Spleen (tissue), 11 donors: Measurements from ENCODE around the gene TTLL9. TPM values are rescaled to one million over a fixed set of nuclear protein-coding genes. Genes with fewer than 3 reads are reported as not detected.

ENCODE experiments used
- DNase-seq: peaks from one replicate; pipeline ENCODE4 v3.0.0-alpha.2; 2020
- H3K27ac ChIP-seq, 8 donors: fragments of 200-600 bp; sonication (generic) in 7 of 8; 1 replicate in 4 of 8; 2 replicates in 4 of 8; pipeline versions ENCODE4 v1.5.0 to v1.8.0; 2016 to 2021; ENCODE audit warnings: inconsistent platforms in 4 of 8, mild to moderate bottlenecking in 4 of 8, moderate library complexity in 1 of 8
- H3K27me3 ChIP-seq, 7 donors: fragments of 200-600 bp; sonication (generic) in 6 of 7; replicated peaks in 1 of 7; 1 replicate in 4 of 7; 2 replicates in 3 of 7; pipeline versions ENCODE4 v1.5.0 to v1.8.0; 2016 to 2021; ENCODE audit warnings: inconsistent platforms in 3 of 7, mild to moderate bottlenecking in 1 of 7
- H3K36me3 ChIP-seq, 6 donors: fragments of 200-600 bp; sonication (generic) in 5 of 6; 1 replicate in 4 of 6; 2 replicates in 2 of 6; pipeline versions ENCODE4 v1.5.0 to v1.8.0; 2016 to 2021; ENCODE audit warnings: inconsistent platforms in 2 of 6
- H3K4me1 ChIP-seq, 6 donors: fragments of 200-600 bp; sonication (generic) in 5 of 6; 1 replicate in 3 of 6; 2 replicates in 3 of 6; pipeline versions ENCODE4 v1.5.0 to v1.8.0; 2016 to 2021; ENCODE audit warnings: inconsistent platforms in 3 of 6
- H3K4me3 ChIP-seq, 8 donors: fragments of 200-600 bp; sonication (generic) in 7 of 8; 1 replicate in 4 of 8; 2 replicates in 4 of 8; pipeline versions ENCODE4 v1.5.0 to v1.8.0; 2016 to 2021; ENCODE audit warnings: inconsistent platforms in 4 of 8, mild to moderate bottlenecking in 4 of 8, moderate library complexity in 2 of 8
- H3K9me3 ChIP-seq, 8 donors: fragments of 200-600 bp; sonication (generic) in 7 of 8; 1 replicate in 4 of 8; 2 replicates in 4 of 8; pipeline versions ENCODE4 v1.5.0 to v1.8.0; 2016 to 2021; ENCODE audit warnings: inconsistent platforms in 4 of 8
- POLR2A ChIP-seq, 3 donors: fragments of 450-650 bp; IDR thresholded peaks; one replicate each; pipeline ENCODE4 v1.5.1; 2017; ENCODE audit warnings: antibody characterized with exemption in 3 of 3, mild to moderate bottlenecking in 1 of 3
- POLR2AphosphoS5 ChIP-seq, 3 donors: sonication (generic); formaldehyde crosslinking; IDR thresholded peaks; one replicate each; pipeline ENCODE4 v1.5.1; 2017; ENCODE audit warnings: antibody characterized with exemption in 3 of 3
- whole genome bisulfite sequencing, 5 donors: extraction: QIAGEN DNeasy Blood & Tissue Kit in 3 of 5; methylation state at CpG; one replicate each; pipeline versions ENCODE4 v1.1.5 to v1.1.7; 2013 to 2018; 5-methylcytosine and 5-hydroxymethylcytosine counted together
- intact Hi-C: fragments of 100-400 bp; cut with DNase I; formaldehyde crosslinking; loops from one replicate; pipeline ENCODE4 v1.15.0; 2023; ENCODE audit warnings: low total_unique reads
- polyA plus RNA-seq, 3 donors: library from polyadenylated mRNA; stranded (reverse); fragments of 200-250 nt; gene quantifications; one replicate each; pipeline ENCODE4 v1.2.1, GENCODE V29; 2013
- total RNA-seq, 7 donors: library from RNA; depleted of rRNA in 3 of 7; stranded (reverse); fragments of >200 nt in 3 of 7; fragmentation: NEBNext Ultra II Directional in 4 of 7; extraction: Animal tissue kit (Norgen Biotek cat#: 25700) in 4 of 7; gene quantifications; one replicate each; pipeline versions ENCODE4 v1.1.0 to v1.2.1, GENCODE V29; 2016 to 2021
- TF ChIP-seq, protein P1 (sequence below), 11 experiments: fragments of 200-600 bp in 7 of 11; fragments of 450-650 bp in 4 of 11; sonication (generic) in 4 of 11; IDR thresholded peaks in 8 of 11; conservative IDR thresholded peaks in 3 of 11; 1 replicate in 7 of 11; 2 replicates in 4 of 11; pipeline versions ENCODE4 v1.4.0 to v1.8.0; 2016 to 2021; ENCODE audit warnings: antibody characterized with exemption in 11 of 11, inconsistent platforms in 4 of 11, mild to moderate bottlenecking in 1 of 11
- donor health status: healthy with polysubstance abuse.
- donor health status: DM: no; HTN: no; CAD: no; lungs with moderate emphysema.
- donor health status: DM: no; HTN: no; CAD: no.
- donor health status: Bipolar disorder and iron deficiency.
- donor health status: healthy.
- donor health status: DM: no; HTN: no; CAD: no.
- donor health status: DM: yes; HTN: yes; CAD: no.

TTLL9 gene
- total and polyA plus RNA-seq, 10 donors, result 0.22 to 0.79 (median 0.33) TPM

DNA sequence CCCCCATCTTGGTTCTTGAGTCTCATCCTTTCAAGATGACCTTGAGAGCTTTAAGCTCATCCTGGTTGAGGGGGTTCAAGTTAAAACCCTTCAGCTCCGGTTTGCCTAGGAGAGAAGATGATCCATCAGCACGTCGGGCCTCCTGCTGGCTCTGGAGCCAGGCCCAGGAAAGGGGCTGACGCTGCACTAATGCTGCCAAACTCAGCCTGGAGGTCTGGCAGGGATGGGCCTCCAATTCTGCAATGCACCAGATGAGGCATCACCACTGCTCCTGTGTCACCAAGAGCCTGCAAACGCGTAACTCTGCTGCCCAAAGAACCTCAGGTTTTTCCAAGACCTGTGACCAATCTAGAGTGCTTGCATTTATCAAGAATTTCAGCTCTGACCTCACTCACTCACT lies 75.4 kb downstream of the TTLL9 start:
- Histone ChIP-seq H3K27ac (no peak overlapping the region), H3K4me1 (peaks cover 7 to 23% (median 16%) of the 10 kb centered on the region in 6 donors), H3K9me3 (peaks cover 0 to 7% (median 0%) of the 10 kb centered on the region in 8 donors), H3K4me3 (no peak overlapping the region), H3K27me3 (no peaks in the 10 kb centered on the region), H3K36me3 (peaks cover 8 to 86% (median 67%) of the 10 kb centered on the region in 6 donors)
- intact Hi-C loops, result no loop called here
- WGBS, 5 donors, result 70 to 90% (median 86%) methylated on average over 4 to 6 of the region's 6 CpGs
- TF ChIP-seq POLR2AphosphoS5 (IDR thresholded peaks at IDR 0.05) (no peak), POLR2A (IDR thresholded peaks at IDR 0.05) (no peak)
- TF ChIP-seq, protein P1, sequence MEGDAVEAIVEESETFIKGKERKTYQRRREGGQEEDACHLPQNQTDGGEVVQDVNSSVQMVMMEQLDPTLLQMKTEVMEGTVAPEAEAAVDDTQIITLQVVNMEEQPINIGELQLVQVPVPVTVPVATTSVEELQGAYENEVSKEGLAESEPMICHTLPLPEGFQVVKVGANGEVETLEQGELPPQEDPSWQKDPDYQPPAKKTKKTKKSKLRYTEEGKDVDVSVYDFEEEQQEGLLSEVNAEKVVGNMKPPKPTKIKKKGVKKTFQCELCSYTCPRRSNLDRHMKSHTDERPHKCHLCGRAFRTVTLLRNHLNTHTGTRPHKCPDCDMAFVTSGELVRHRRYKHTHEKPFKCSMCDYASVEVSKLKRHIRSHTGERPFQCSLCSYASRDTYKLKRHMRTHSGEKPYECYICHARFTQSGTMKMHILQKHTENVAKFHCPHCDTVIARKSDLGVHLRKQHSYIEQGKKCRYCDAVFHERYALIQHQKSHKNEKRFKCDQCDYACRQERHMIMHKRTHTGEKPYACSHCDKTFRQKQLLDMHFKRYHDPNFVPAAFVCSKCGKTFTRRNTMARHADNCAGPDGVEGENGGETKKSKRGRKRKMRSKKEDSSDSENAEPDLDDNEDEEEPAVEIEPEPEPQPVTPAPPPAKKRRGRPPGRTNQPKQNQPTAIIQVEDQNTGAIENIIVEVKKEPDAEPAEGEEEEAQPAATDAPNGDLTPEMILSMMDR (IDR thresholded peaks at IDR 0.05 in 8 of 11, conservative IDR thresholded peaks at IDR 0.05 in 3 of 11), result no peak
- DNase-seq, result no peak

DNA sequence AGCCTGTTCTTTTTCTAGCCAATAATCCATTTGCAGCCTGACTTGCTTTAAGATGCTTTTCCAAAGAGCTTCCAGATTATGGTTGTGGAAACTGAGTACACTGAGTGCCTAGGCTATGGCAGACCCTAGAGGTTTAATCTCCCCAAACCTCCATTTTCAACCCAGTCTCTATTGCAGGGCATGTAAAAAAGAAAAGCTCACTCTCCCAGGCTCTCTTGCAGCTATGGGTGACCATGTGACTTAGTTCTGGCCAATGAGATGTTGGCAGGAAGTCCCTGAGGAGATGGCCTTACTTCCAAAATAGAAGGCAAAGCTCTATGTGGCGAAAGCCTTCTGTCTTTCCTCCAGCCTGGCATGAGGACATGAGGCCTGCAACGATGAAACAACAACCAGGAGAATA lies 77.6 kb downstream of the TTLL9 start:
- no peaks in the 10 kb centered on the region for H3K27me3 ChIP-seq
- peaks cover 11 to 33% (median 25%) of the 10 kb centered on the region in 6 donors for H3K4me1 ChIP-seq
- DNase-seq, result no peak
- H3K9me3 ChIP-seq, result peaks cover 0 to 7% (median 0%) of the 10 kb centered on the region in 8 donors
- H3K4me3 ChIP-seq, result no peak overlapping the region
- H3K27ac ChIP-seq, result no peak overlapping the region
- peaks cover 8 to 73% (median 63%) of the 10 kb centered on the region in 6 donors for H3K36me3 ChIP-seq
- TF ChIP-seq, protein P1 (IDR thresholded peaks at IDR 0.05 in 8 of 11, conservative IDR thresholded peaks at IDR 0.05 in 3 of 11), result no peak
- TF ChIP-seq POLR2AphosphoS5 (IDR thresholded peaks at IDR 0.05) (no peak), POLR2A (IDR thresholded peaks at IDR 0.05) (no peak)
- intact Hi-C loops, result no loop called here
- 93 to 100% (median 98%) methylated on average over 2 of the region's 2 CpGs for WGBS, 5 donors

DNA sequence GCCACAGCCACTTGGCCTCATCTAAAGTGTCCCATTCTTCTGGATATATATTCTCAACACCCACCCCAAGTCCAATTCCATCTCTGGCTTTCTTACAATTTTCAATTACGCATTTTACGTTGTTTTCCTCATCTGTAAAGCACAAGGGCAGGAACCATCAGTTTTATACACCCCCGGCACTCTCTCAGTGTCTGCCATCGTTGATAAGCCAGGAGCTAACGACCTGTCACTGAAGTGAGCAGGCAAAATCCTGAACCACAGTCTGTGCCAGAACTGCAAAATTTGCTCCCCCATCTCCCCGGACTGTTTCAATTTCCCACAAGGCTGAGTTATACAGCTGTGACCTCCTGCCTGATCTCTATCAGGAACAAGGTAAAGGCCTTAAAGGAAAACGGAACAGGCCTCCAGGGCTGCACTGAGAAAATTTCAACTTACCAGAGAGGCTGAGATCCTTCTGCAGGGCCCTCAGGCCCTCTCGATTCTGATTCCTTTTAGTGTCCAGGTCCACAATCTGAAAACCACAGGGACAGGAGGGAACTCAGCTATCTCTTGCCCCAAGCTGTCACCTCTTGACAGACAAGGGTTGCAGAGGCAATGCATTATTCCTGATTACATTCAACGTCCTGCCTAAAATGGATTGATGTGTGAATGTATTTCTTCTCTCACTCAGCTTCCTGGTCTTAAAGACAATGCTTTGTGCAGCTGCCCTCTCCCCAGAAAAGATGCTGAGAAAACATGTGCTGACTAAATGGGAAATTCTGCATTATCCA lies 79.6 kb downstream of the TTLL9 start:
- Histone ChIP-seq H3K27ac (no peak overlapping the region), H3K27me3 (no peaks in the 10 kb centered on the region), H3K9me3 (peaks cover 0 to 7% (median 0%) of the 10 kb centered on the region in 8 donors), H3K36me3 (peaks cover 8 to 53% (median 47%) of the 10 kb centered on the region in 6 donors), H3K4me3 (peak overlapping the region in 1 of 8 donors; percentile 87), H3K4me1 (peaks cover 11 to 33% (median 25%) of the 10 kb centered on the region in 6 donors)
- WGBS, 5 donors, result 77 to 88% (median 81%) methylated on average over 9 of the region's 9 CpGs
- TF ChIP-seq POLR2A (IDR thresholded peaks at IDR 0.05) (no peak), POLR2AphosphoS5 (IDR thresholded peaks at IDR 0.05) (no peak)
- TF ChIP-seq, protein P1 (IDR thresholded peaks at IDR 0.05 in 8 of 11, conservative IDR thresholded peaks at IDR 0.05 in 3 of 11), result no peak
- DNase-seq, result no peak
- intact Hi-C loops, result loop anchor here (10.0 kb wide), 1 partner anchor 95 kb away; no protein-coding TSS in a partner anchor

DNA sequence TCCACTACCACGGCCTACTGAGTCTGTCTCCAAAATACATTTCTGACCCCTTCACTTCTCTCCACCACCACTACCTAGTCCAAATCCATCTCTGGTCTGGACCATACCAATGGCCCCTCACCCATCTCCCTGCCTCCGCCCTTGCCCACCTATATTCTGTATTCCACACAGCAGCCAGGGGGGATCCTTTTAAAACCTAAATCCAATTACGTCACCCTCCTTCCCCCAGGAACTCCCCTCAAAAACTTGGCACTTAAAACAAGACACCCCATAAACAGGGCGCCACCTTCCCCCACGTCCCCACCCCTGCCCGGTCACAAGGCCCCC lies 80.7 kb downstream of the TTLL9 start:
- Histone ChIP-seq H3K27ac (peak overlapping the region in 5 of 8 donors; percentile 77 to 92 (median 88)), H3K9me3 (peaks cover 0 to 7% (median 0%) of the 10 kb centered on the region in 8 donors), H3K36me3 (peaks cover 3 to 42% (median 36%) of the 10 kb centered on the region in 6 donors), H3K4me1 (peaks cover 11 to 33% (median 25%) of the 10 kb centered on the region in 6 donors), H3K4me3 (peak overlapping the region; percentile 76 to 97 (median 88)), H3K27me3 (no peaks in the 10 kb centered on the region)
- WGBS, 5 donors, result 4 to 11% (median 8%) methylated on average over 6 of the region's 6 CpGs
- DNase-seq, result no peak
- TF ChIP-seq POLR2AphosphoS5 (IDR thresholded peaks at IDR 0.05) (no peak), POLR2A (IDR thresholded peaks at IDR 0.05) (no peak)
- TF ChIP-seq, protein P1 (IDR thresholded peaks at IDR 0.05 in 8 of 11, conservative IDR thresholded peaks at IDR 0.05 in 3 of 11), result no peak
- intact Hi-C loops, result loop anchor here (10.0 kb wide), 1 partner anchor 96 kb away; no protein-coding TSS in a partner anchor
